ENCODE results near the gene PRPF8. TPM values are rescaled to one million over a fixed set of nuclear protein-coding genes. Genes with fewer than 3 reads are reported as not detected.

PRPF8 gene
- total and polyA plus RNA-seq, 2 of the 13 experiments (the other 11 are each of a cell fraction or from before 2014, with no cell fraction given) = 112 to 179 TPM

DNA sequence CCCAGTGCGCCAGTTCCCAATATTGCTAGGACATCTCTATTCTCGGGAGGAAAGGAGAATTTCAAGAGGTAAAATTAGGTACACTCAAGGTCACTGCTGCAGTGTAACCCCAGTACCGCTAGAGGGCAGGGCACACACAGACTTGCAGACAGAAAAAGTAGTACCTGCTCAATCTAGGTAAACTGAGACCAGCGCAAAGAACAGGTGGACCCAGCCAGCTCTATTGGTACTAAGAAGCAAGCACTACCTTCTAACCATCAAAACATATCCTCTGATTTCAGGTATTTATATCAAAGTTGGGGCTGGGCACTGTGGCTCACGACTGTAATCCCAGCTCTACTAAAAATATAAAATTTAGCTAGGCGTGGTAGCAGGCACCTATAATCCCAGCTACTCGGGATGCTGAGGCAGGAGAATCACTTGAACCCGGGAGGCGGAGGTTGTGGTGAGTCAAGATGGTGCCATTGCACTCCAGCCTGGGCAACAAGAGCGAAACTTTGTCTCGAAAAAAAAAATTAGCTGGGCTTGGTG, 36.3 kb upstream of the PRPF8 start (continued):
- TF ChIP-seq, protein P1, sequence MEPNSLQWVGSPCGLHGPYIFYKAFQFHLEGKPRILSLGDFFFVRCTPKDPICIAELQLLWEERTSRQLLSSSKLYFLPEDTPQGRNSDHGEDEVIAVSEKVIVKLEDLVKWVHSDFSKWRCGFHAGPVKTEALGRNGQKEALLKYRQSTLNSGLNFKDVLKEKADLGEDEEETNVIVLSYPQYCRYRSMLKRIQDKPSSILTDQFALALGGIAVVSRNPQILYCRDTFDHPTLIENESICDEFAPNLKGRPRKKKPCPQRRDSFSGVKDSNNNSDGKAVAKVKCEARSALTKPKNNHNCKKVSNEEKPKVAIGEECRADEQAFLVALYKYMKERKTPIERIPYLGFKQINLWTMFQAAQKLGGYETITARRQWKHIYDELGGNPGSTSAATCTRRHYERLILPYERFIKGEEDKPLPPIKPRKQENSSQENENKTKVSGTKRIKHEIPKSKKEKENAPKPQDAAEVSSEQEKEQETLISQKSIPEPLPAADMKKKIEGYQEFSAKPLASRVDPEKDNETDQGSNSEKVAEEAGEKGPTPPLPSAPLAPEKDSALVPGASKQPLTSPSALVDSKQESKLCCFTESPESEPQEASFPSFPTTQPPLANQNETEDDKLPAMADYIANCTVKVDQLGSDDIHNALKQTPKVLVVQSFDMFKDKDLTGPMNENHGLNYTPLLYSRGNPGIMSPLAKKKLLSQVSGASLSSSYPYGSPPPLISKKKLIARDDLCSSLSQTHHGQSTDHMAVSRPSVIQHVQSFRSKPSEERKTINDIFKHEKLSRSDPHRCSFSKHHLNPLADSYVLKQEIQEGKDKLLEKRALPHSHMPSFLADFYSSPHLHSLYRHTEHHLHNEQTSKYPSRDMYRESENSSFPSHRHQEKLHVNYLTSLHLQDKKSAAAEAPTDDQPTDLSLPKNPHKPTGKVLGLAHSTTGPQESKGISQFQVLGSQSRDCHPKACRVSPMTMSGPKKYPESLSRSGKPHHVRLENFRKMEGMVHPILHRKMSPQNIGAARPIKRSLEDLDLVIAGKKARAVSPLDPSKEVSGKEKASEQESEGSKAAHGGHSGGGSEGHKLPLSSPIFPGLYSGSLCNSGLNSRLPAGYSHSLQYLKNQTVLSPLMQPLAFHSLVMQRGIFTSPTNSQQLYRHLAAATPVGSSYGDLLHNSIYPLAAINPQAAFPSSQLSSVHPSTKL (CRISPR knock-in tag; IDR thresholded peaks at IDR 0.05) = 0 out of 2 replicates have a peak, but pooled peaks have one; percentile 14
- TF ChIP-seq, protein P2, sequence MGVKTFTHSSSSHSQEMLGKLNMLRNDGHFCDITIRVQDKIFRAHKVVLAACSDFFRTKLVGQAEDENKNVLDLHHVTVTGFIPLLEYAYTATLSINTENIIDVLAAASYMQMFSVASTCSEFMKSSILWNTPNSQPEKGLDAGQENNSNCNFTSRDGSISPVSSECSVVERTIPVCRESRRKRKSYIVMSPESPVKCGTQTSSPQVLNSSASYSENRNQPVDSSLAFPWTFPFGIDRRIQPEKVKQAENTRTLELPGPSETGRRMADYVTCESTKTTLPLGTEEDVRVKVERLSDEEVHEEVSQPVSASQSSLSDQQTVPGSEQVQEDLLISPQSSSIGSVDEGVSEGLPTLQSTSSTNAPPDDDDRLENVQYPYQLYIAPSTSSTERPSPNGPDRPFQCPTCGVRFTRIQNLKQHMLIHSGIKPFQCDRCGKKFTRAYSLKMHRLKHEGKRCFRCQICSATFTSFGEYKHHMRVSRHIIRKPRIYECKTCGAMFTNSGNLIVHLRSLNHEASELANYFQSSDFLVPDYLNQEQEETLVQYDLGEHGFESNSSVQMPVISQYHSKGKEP (CRISPR knock-in tag; IDR thresholded peaks at IDR 0.05) = no peak
- TF ChIP-seq MED1 (CRISPR knock-in tag; IDR thresholded peaks at IDR 0.05) (peak; percentile 27; the same call in 1 of the 2 replicates), ATM (IDR thresholded peaks at IDR 0.05; ENCODE audit: borderline replicate concordance) (no peak), THAP11 (CRISPR knock-in tag; IDR thresholded peaks at IDR 0.05) (peak; percentile 45), PHF21A (CRISPR knock-in tag; IDR thresholded peaks at IDR 0.05) (peak; percentile 56; the same call in 1 of the 2 replicates), REL (CRISPR knock-in tag; conservative IDR thresholded peaks at IDR 0.05) (no peak), FOXA3 (CRISPR knock-in tag; IDR thresholded peaks at IDR 0.05) (no peak), ZNF607 (CRISPR knock-in tag; IDR thresholded peaks at IDR 0.05; ENCODE audit: borderline replicate concordance) (0 out of 2 replicates have a peak, but pooled peaks have one; percentile 47), STAG1 (CRISPR knock-in tag; IDR thresholded peaks at IDR 0.05) (peak; percentile 93)
- TF ChIP-seq, protein P3, sequence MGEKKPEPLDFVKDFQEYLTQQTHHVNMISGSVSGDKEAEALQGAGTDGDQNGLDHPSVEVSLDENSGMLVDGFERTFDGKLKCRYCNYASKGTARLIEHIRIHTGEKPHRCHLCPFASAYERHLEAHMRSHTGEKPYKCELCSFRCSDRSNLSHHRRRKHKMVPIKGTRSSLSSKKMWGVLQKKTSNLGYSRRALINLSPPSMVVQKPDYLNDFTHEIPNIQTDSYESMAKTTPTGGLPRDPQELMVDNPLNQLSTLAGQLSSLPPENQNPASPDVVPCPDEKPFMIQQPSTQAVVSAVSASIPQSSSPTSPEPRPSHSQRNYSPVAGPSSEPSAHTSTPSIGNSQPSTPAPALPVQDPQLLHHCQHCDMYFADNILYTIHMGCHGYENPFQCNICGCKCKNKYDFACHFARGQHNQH (CRISPR knock-in tag; IDR thresholded peaks at IDR 0.05) = 0 out of 2 replicates have a peak, but pooled peaks have one; percentile 27
- TF ChIP-seq, protein P4, sequence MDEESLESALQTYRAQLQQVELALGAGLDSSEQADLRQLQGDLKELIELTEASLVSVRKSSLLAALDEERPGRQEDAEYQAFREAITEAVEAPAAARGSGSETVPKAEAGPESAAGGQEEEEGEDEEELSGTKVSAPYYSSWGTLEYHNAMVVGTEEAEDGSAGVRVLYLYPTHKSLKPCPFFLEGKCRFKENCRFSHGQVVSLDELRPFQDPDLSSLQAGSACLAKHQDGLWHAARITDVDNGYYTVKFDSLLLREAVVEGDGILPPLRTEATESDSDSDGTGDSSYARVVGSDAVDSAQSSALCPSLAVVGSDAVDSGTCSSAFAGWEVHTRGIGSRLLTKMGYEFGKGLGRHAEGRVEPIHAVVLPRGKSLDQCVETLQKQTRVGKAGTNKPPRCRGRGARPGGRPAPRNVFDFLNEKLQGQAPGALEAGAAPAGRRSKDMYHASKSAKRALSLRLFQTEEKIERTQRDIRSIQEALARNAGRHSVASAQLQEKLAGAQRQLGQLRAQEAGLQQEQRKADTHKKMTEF (CRISPR knock-in tag; IDR thresholded peaks at IDR 0.05) = peak; percentile 52
